ENCODE measurements around the gene SESN2. TPM values are rescaled to one million over a fixed set of nuclear protein-coding genes. Genes with fewer than 3 reads are reported as not detected.

The SESN2 gene
- total and polyA plus RNA-seq, 2 donors (not counting 1 experiment from before 2014, with no cell fraction given) = 4.5 to 5.4 TPM

- whole genome bisulfite sequencing (ENCODE audit: insufficient coverage) = 77% methylated on average over 16 of the region's 16 CpGs
- ChIA-PET POLR2A (interaction anchor here (0.6 to 2.2 kb wide), 15 partner anchors 26 to 597 kb away, joined by 3 to 19 read pairs (median 5); partner anchors contain the start of genes ATP5IF1, EYA3, GMEB1 and PHACTR4), CTCF (interaction anchor here (0.6 to 6.2 kb wide), 6 partner anchors 41 to 253 kb away, joined by 3 to 53 read pairs (median 3); partner anchors contain the start of gene PHACTR4)
- Histone ChIP-seq H3K4me2 (replicated peaks; ENCODE audit: low read depth, low read length, poor library complexity, severe bottlenecking) (peak overlapping the region; percentile 88), H2AFZ (ENCODE audit: insufficient read depth, low read depth, low read length, poor library complexity, severe bottlenecking) (peak overlapping the region; percentile 77), H4K20me1 (ENCODE audit: control insufficient read depth, insufficient read depth, low read length, poor library complexity, severe bottlenecking) (no peaks in the 10 kb centered on the region), H3K4me3 (ENCODE audit: control extremely low read depth in 1 of 5, extremely low read depth in 1 of 5, insufficient read depth in 1 of 5, low read depth in 2 of 5, low read length in 4 of 5) (peak overlapping the region; percentile 72 to 93 (median 80)), H3K36me3 (replicated peaks in 1 of 2; ENCODE audit: control extremely low read depth in 1 of 2, control insufficient read depth in 1 of 2, extremely low read depth in 1 of 2, insufficient read depth in 2 of 2, low read length in 1 of 2) (peaks cover 3 to 27% of the 10 kb centered on the region in 2 experiments), H3K27me3 (replicated peaks in 1 of 4; ENCODE audit: control extremely low read depth in 1 of 4, control insufficient read depth in 3 of 4, insufficient read depth in 4 of 4, low read length in 3 of 4) (no peaks in the 10 kb centered on the region), H3K4me1 (ENCODE audit: control insufficient read depth in 2 of 2, insufficient read depth in 2 of 2, low read length in 2 of 2) (peaks cover 34 to 41% of the 10 kb centered on the region in 2 donors), H3K9me3 (ENCODE audit: control extremely low read depth in 1 of 3, control insufficient read depth in 2 of 3, insufficient read depth in 1 of 3, low read length in 2 of 3) (peaks cover 0 to 14% (median 0%) of the 10 kb centered on the region in 3 donors), H3K79me2 (ENCODE audit: control insufficient read depth, insufficient read depth, low read length) (peaks cover 36% of the 10 kb centered on the region), H3K9ac (ENCODE audit: low read length) (peak overlapping the region; percentile 95), H3K27ac (ENCODE audit: low read length in 2 of 2) (peak overlapping the region; percentile 91 to 99)
- intact Hi-C loops (cut with micrococcal nuclease) = loop anchor here (1.0 to 5.0 kb wide), 7 partner anchors 41 to 556 kb away; partner anchors contain the start of genes ATP5IF1, EYA3, PHACTR4 and SESN2
- Mint-ChIP-seq H3K4me1 (peaks cover 51% of the 10 kb centered on the region), H3K9me3 (ENCODE audit: insufficient read depth) (no peaks in the 10 kb centered on the region), H3K4me3 (peak overlapping the region; percentile 91), H3K27me3 (no peaks in the 10 kb centered on the region), H3K27ac (peak overlapping the region; percentile 99)
- DNase-seq = no peak
- no peak for TF ChIP-seq EZH2 (IDR thresholded peaks at IDR 0.05; ENCODE audit: borderline replicate concordance, insufficient read depth, low read depth, low read length, poor library complexity, severe bottlenecking)
- TF ChIP-seq, protein P1, sequence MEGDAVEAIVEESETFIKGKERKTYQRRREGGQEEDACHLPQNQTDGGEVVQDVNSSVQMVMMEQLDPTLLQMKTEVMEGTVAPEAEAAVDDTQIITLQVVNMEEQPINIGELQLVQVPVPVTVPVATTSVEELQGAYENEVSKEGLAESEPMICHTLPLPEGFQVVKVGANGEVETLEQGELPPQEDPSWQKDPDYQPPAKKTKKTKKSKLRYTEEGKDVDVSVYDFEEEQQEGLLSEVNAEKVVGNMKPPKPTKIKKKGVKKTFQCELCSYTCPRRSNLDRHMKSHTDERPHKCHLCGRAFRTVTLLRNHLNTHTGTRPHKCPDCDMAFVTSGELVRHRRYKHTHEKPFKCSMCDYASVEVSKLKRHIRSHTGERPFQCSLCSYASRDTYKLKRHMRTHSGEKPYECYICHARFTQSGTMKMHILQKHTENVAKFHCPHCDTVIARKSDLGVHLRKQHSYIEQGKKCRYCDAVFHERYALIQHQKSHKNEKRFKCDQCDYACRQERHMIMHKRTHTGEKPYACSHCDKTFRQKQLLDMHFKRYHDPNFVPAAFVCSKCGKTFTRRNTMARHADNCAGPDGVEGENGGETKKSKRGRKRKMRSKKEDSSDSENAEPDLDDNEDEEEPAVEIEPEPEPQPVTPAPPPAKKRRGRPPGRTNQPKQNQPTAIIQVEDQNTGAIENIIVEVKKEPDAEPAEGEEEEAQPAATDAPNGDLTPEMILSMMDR (IDR thresholded peaks at IDR 0.05) = no peak
- ATAC-seq (ENCODE audit: low read depth) = no peak
Observed at GRCh38 chr1:28328228-28328648, 68.9 kb downstream of the SESN2 start.
